ENCODE data around the gene HRG.
"Not testable (repeated sequence)": the region's sequence is repeated elsewhere in the genome, so short reads cannot be mapped to it uniquely, and the experiment has no call there.

Gene HRG

GRCh38 chr3:186665625-186666188, at the start of gene HRG:
Gene HRG (plus strand): TSS chr3:186666014. CDS start chr3:186666032, 18 bp downstream.
- DNase-seq, result no peak

DNA sequence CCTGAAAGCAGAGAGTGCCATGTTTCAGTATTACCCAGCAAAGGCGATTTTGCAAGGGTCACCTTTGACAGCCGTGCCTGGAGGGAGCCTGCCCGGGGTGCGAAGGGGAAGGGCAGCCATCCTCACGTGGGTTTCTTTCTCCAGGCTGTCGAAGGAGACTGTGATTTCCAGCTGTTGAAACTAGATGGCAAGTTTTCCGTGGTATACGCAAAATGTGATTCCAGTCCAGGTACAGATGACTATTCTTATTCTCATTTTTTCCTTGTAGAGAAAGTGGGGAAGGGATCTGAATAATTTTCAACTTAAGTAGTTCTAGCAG, 49.6 kb upstream of the HRG start:
- DNase-seq, result no peak

DNA sequence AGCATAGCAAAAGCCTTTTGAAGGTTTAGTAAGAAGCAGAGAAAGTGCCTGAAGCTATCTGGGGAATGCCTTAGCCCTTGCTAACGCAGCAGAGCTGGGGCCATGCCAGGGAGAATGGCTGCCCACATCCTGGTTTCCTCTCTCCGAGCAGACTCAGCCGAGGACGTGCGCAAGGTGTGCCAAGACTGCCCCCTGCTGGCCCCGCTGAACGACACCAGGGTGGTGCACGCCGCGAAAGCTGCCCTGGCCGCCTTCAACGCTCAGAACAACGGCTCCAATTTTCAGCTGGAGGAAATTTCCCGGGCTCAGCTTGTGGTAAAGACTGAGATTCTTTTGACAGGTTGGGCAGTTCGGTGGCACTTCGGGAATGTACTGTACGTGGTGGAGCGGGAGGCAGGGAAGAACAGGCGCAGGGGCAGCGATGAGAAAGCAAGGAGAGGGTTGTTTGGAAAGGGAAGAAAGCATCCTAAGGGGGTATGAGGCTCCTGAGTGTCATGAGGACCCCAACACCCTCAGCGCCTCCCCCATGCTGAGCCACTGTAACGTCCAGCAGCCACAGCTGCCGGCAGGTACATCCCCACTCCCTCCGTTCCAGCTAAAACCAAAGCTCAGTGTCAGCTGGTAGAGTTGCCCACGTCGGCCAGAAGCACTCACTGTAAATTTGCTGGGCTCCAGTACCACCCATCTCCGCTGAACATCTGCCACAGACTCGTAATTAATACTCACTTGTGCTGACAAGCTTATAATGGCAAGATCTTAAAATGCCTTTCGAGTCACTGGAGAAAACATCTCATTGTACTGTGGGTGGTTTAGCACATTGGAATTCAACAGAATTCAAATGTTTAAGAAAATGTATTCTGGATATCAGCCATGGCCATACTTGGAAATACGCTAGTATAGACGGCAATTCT, 48.5 kb upstream of the HRG start:
- DNase-seq, result peak; percentile 91

DNA sequence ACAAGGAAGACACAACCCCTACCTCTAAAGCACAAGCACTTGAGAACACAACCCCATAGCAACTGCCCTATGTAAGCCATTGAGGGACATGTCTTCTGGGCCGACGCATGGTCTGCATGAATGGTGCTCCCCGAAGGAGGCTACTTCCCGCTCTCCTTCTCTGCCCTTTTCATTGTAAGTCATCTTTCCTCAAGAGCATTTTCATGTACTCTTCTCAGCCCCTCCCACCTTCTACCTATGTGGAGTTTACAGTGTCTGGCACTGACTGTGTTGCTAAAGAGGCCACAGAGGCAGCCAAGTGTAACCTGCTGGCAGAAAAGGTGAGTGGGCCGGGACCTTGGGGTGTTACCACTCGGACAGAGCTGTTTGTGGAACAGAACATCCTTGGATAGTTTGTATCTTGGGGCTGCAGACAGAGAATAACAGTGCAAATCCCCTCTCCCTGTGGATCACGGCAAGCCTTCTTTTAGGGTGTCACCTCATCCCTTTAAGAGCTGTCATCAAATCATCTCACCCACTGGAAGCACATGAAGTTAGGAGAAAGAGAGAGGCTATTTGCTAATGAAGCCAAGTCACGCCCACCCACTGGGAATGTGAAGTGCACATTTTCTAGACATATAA, 47.4 kb upstream of the HRG start:
- no peak for DNase-seq

DNA sequence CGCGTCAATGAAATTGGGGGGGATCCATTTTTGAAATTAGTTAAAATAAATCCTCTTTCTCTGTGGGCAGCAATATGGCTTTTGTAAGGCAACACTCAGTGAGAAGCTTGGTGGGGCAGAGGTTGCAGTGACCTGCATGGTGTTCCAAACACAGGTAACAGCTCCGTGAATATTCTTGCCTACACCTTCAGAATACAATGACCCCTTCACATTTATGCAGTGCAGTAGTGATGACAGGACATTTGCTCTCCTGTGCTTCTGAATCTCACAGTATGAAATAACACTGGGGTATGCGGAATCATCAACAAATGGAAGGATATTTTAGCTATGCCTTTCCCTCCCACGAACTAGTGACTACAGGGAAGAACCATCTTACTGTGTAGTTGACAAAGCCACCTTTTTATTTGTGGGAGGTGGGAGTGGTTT, 46.0 kb upstream of the HRG start:
- no peak for DNase-seq

DNA sequence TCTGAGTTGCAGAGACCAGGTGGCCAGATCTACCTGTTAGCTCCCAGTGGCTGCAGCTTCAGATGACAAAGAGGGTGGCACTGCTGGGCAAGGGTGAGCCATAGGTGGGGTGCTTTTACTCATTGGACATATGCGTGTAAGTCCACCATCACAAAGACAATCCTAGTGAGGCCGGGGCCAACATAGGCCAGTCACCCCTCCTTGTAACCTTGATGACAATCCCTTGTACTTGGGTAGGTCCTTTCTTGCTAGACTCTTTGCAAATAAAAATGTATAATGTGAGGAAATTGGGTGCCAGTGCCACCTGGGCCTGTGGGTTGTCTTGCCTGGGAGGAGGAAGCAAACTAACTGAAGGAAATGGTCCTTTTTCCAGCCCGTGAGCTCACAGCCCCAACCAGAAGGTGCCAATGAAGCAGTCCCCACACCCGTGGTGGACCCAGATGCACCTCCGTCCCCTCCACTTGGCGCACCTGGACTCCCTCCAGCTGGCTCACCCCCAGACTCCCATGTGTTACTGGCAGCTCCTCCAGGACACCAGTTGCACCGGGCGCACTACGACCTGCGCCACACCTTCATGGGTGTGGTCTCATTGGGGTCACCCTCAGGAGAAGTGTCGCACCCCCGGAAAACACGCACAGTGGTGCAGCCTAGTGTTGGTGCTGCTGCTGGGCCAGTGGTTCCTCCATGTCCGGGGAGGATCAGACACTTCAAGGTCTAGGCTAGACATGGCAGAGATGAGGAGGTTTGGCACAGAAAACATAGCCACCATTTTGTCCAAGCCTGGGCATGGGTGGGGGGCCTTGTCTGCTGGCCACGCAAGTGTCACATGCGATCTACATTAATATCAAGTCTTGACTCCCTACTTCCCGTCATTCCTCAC, 45.4 kb upstream of the HRG start:
- no peak for DNase-seq

- no peak for DNase-seq
These were observed 43.7 kb upstream of the HRG start for GRCh38 chr3:186621894-186622650.

GRCh38 chr3:186622651-186623310, 43.0 kb upstream of the HRG start:
- no peak for DNase-seq

GRCh38 chr3:186624598-186624997, 41.2 kb upstream of the HRG start:
- no peak for DNase-seq

GRCh38 chr3:186625600-186626042, 40.2 kb upstream of the HRG start:
- no peak for DNase-seq

DNA sequence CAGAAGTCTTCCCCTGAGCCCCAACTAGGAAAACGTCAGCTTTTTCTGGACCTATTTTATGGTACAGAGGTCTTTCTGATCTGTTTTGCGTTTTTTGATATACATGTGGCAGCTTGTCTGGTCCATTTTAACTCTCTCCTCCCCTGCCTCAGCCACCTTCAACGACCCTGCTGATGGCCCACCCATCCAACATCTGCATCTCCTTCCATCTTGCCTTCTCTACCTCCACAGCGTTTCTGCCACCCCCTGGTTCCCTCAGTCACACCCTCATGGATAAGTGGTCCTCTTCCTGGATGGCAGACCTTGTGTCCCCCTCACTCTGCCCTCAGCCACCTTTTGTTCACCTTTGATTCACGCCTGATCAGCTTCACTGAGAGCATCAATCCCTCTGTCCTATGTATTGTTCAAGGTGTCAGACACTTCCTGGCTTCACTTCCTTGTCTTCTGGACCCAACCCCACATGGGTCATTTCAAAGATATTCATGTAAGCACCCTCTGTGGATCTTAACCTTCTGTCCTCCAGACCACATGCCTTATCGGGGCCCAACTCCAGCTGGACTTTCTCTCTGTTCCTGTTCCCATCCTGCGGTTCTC, 39.5 kb upstream of the HRG start:
- no peak for DNase-seq

- DNase-seq, result no peak
These were observed 37.9 kb upstream of the HRG start for GRCh38 chr3:186627852-186628414.

GRCh38 chr3:186628756-186629155, 37.1 kb upstream of the HRG start:
- no peak for DNase-seq

- no peak for DNase-seq
These were observed 34.7 kb upstream of the HRG start for GRCh38 chr3:186630950-186631641.

GRCh38 chr3:186633481-186633880, 32.3 kb upstream of the HRG start:
- DNase-seq, result no peak

DNA sequence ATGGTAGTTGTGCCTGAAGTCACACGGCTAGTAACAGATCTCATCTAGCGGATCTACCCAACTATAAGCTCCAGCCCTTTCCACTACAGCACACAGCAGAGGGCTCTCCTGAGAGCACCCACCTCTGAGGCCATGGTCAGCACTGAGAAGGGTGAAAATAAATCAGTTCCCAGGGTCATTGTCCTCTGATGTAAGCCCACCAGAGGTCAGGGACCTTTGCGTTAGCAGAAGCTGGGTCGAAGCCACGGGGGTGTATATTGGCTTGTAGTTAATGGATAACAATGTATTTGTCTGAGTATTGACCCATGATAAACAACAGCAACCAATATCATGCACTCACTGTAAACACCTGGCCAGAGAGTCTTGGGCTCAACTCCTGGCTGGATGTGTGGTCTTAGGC, 31.6 kb upstream of the HRG start:
- DNase-seq, result not testable (repeated sequence)

DNA sequence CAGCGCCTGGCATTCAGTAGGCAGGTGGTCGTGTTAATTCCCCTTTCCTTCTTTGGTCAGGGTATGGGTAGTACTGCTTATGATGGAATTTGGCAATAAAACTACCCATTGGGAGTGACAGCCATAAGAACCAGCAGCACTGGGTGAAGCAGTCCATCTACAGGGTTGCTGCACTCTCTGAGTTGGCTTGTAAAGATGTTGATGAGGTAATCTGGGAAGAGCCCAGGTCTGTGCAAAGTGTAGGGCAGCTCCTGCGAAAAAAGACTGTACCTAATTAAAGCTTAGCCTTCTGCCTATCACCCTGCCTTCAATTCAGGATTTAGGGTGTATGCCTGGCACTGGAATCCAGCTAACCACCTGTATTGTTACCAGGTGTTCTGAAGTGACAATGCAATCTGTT, 30.3 kb upstream of the HRG start:
- no peak for DNase-seq

DNA sequence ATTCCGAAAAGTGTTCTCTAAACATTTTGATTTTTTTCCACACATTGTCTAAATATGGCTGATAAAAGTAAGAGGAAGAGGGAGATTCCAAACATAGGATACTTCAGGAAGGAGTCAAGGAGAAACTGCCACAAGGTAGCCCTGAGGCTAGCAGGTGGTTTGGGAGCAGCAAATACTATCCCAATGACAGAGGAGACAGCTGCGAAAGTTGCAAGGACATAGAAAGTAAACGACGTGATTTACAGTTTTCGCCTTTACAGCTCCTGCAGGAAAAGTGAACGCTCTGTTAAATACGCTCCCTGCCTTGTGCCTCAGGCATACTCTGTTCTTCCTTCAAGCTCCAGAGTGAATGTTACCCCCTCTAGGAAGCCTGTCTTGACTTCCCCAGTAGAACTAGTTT, 29.3 kb upstream of the HRG start:
- no peak for DNase-seq

GRCh38 chr3:186637686-186638085, 28.1 kb upstream of the HRG start:
- no peak for DNase-seq

- DNase-seq, result no peak
These were observed 27.6 kb upstream of the HRG start for GRCh38 chr3:186638259-186638658.

All from activated CD4-positive, alpha-beta T cell treated with anti-CD3 and anti-CD28 coated beads, Interleukin-2, amount 50 U/mL, for 16 hours (primary cell).